K562 (cell line): ENCODE results near the gene MPI. TPM values are rescaled to one million over a fixed set of nuclear protein-coding genes. Genes with fewer than 3 reads are reported as not detected.

Experiments
- CBX1 ChIP-seq: sonication (generic); IDR thresholded peaks from 2 replicates; pipeline ENCODE4 v1.6.1; 2016; ENCODE audit warnings: antibody characterized with exemption, low read depth, mild to moderate bottlenecking
- CBX8 ChIP-seq: fragments of 200-600 bp; sonication (generic); IDR thresholded peaks from 2 replicates; pipeline ENCODE4 v1.6.1; 2012; ENCODE audit warnings: borderline replicate concordance, mixed run types, low read depth, mild to moderate bottlenecking, moderate library complexity, mixed read lengths, low read length, control low read depth, inconsistent platforms; ENCODE audit not compliant: poor library complexity, severe bottlenecking; ENCODE audit errors: extremely low read depth
- CREM ChIP-seq: IDR thresholded peaks from 2 replicates; pipeline ENCODE4 v1.6.1; 2014; ENCODE audit warnings: antibody characterized with exemption, low read depth
- FOXK2 ChIP-seq, 2 experiments: fragments of 450-650 bp; IDR thresholded peaks in 1 of 2; conservative IDR thresholded peaks in 1 of 2; 2 replicates each; pipeline ENCODE4 v1.6.1; 2016; ENCODE audit warnings: low read depth in 2 of 2, mild to moderate bottlenecking in 1 of 2
- HEY1 ChIP-seq: fragments of 250-450 bp; sonication (Bioruptor Pico); IDR thresholded peaks from 2 replicates; pipeline ENCODE4 v1.5.0; 2020; ENCODE audit warnings: mild to moderate bottlenecking, moderate library complexity, borderline replicate concordance
- JUNB ChIP-seq: fragments of 450-650 bp; formaldehyde crosslinking; conservative IDR thresholded peaks from 2 replicates; pipeline ENCODE4 v1.4.0; 2020; ENCODE audit warnings: mild to moderate bottlenecking
- NFIX ChIP-seq: fragments of 250-450 bp; sonication (Bioruptor Pico); IDR thresholded peaks from 2 replicates; pipeline ENCODE4 v1.4.0; 2020; ENCODE audit warnings: low read depth, mild to moderate bottlenecking, moderate library complexity
- NR2C2 ChIP-seq, 2 experiments: fragments of 200-800 bp in 1 of 2; sonication (Bioruptor generic) in 1 of 2; sonication (generic) in 1 of 2; formaldehyde crosslinking in 1 of 2; IDR thresholded peaks; 2 replicates each; pipeline versions ENCODE4 v1.6.1 to v1.8.0; 2016 to 2022; ENCODE audit warnings: mild to moderate bottlenecking in 1 of 2, missing compliant biosample characterization in 1 of 2, missing genetic modification characterization in 1 of 2, missing genetic modification reagents in 1 of 2
- PHF21A ChIP-seq: fragments of 450-650 bp; IDR thresholded peaks from 2 replicates; pipeline ENCODE4 v1.6.1; 2017; ENCODE audit warnings: low read depth, borderline replicate concordance
- POLR2A ChIP-seq: fragments of 450-650 bp; conservative IDR thresholded peaks from 2 replicates; pipeline ENCODE4 v1.6.1; 2016
- PTBP1 ChIP-seq: fragments of 200-400 bp; formaldehyde crosslinking; IDR thresholded peaks from 2 replicates; pipeline ENCODE4 v1.6.1; 2017; ENCODE audit warnings: low read depth, low read length
- RB1 ChIP-seq: fragments of 450-650 bp; IDR thresholded peaks from 2 replicates; pipeline ENCODE4 v1.6.1; 2017; ENCODE audit warnings: low read depth, mild to moderate bottlenecking
- RBFOX2 ChIP-seq: fragments of 200-400 bp; formaldehyde crosslinking; IDR thresholded peaks from 2 replicates; pipeline ENCODE4 v1.6.1; 2017; ENCODE audit warnings: low read depth, mild to moderate bottlenecking, low read length, moderate library complexity
- RBM17 ChIP-seq: fragments of 200-400 bp; formaldehyde crosslinking; IDR thresholded peaks from 2 replicates; pipeline ENCODE4 v1.6.1; 2017; ENCODE audit warnings: low read depth, mild to moderate bottlenecking, low read length, borderline replicate concordance
- SIN3B ChIP-seq: fragments of 450-650 bp; IDR thresholded peaks from 2 replicates; pipeline ENCODE4 v1.6.1; 2017; ENCODE audit warnings: low read depth, mild to moderate bottlenecking, moderate library complexity
- TARDBP ChIP-seq: fragments of 450-650 bp; IDR thresholded peaks from 2 replicates; pipeline ENCODE4 v1.6.1; 2016
- TFE3 ChIP-seq: fragments of 450-650 bp; formaldehyde crosslinking; IDR thresholded peaks from 2 replicates; pipeline ENCODE4 v1.4.0; 2020; ENCODE audit warnings: mild to moderate bottlenecking, mixed read lengths
- ZNF174 ChIP-seq: fragments of 250-450 bp; sonication (Bioruptor Pico); IDR thresholded peaks from 2 replicates; pipeline ENCODE4 v1.4.0; 2020; ENCODE audit warnings: mild to moderate bottlenecking
- ZNF184 ChIP-seq: sonication (generic); formaldehyde crosslinking; IDR thresholded peaks from 2 replicates; pipeline ENCODE4 v1.5.0; 2020; ENCODE audit warnings: missing genetic modification reagents
- ZNF239 ChIP-seq: fragments of 250-450 bp; sonication (Bioruptor Pico); IDR thresholded peaks from 2 replicates; pipeline ENCODE4 v1.4.0; 2020; ENCODE audit warnings: mild to moderate bottlenecking
- ZNF3 ChIP-seq: fragments of 250-450 bp; sonication (Bioruptor Pico); IDR thresholded peaks from 2 replicates; pipeline ENCODE4 v1.5.0; 2021; ENCODE audit warnings: mild to moderate bottlenecking, moderate library complexity
- ZNF57 ChIP-seq: fragments of 450-650 bp; formaldehyde crosslinking; IDR thresholded peaks from 2 replicates; pipeline ENCODE4 v1.4.0; 2020; ENCODE audit warnings: mild to moderate bottlenecking, moderate library complexity
- ZNF655 ChIP-seq: fragments of 250-450 bp; sonication (Bioruptor Pico); IDR thresholded peaks from 2 replicates; pipeline ENCODE4 v1.5.0; 2021
- ZNF830 ChIP-seq: fragments of 250-450 bp; sonication (Bioruptor Pico); IDR thresholded peaks from 2 replicates; pipeline ENCODE4 v1.5.0; 2021; ENCODE audit warnings: mild to moderate bottlenecking
- polyA plus RNA-seq, 8 experiments: library from polyadenylated mRNA; depleted of rRNA in 4 of 8; stranded (reverse) in 5 of 8; unstranded in 3 of 8; fragments of >200 nt; fragmentation: Nextera tagmentation in 2 of 8; fragmentation: Illumina TruSeq in 1 of 8; extraction: Ambion mirVana in 2 of 8; extraction: Trizol in 1 of 8; gene quantifications; 2 replicates each; pipeline versions ENCODE4 v1.2.1 to v1.2.3, GENCODE V29; 2011 to 2014; ENCODE audit warnings: inconsistent platforms in 1 of 8, missing spikeins in 1 of 8
- total RNA-seq, 7 experiments: library from RNA; depleted of rRNA in 6 of 7; stranded (reverse); fragments of >200 nt in 6 of 7; fragmentation: Illumina TruSeq in 2 of 7; extraction: Trizol in 2 of 7; gene quantifications; 2 replicates each; pipeline versions ENCODE4 v1.2.1 to v1.2.3, GENCODE V29; 2011 to 2021; ENCODE audit warnings: low replicate concordance in 1 of 7
- TF ChIP-seq, protein P1 (sequence below): sonication (generic); formaldehyde crosslinking; IDR thresholded peaks from 2 replicates; pipeline ENCODE4 v1.4.0; 2020; ENCODE audit warnings: mild to moderate bottlenecking, missing genetic modification reagents

MPI gene
- total and polyA plus RNA-seq, 9 of the 15 experiments (the other 6 are each of a cell fraction or from before 2014, with no cell fraction given) = 30.7 to 105 (median 40.5) TPM

DNA sequence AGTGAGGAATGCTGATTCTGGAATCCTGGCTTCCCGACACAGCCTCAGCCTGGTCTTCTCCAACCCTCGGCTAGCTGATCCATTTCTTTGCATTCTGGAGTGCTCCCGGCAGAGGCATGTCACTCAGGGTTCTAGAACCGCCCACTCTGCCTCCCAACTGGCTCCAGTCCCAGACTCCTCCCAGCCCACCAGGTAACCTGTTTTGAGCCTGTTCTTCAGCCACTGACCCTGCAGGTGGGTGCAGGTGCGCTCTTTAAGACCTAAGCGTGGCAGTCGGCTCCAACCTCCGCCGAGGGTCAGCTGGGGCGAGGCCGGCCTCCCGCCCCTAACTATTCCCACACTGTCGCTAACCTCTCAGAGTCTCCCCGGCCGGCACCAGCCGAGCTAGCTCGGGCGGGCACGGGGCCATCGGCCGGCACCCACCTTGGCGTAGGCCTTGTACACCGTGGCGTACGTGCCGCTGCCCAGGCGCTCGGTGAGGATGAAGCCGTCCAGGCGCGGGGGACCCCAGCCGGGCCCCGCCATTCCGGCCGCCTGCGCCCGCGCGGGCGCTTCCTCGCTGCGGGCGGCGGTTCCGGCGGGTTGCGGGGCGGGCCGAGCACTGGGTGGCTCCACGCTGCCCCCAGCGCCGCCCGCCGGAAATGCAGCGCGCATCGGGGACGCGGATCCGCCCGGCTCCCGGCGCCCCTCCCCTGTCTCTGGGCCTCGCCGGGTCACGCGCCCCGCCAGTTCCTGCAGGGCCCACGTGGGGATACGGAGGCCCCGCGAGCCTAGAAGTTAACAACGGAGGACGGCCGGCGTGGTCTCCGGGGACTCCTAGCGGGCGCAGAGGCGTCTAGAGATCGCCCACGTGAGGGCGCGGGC is 47.0 kb upstream of the MPI start, which contains the start of gene ULK3 (continued):
- TF ChIP-seq ZNF3 (CRISPR knock-in tag) = no peak
- TF ChIP-seq TARDBP = peak; percentile 43; the same call in 1 of the 2 replicates
- TF ChIP-seq RBM17 = no peak
- TF ChIP-seq CREM = peak; percentile 41; the same call in 1 of the 2 replicates
- no peak for TF ChIP-seq JUNB
- TF ChIP-seq ZNF57 (CRISPR knock-in tag) = no peak
- TF ChIP-seq ZNF830 (CRISPR knock-in tag) = no peak
- TF ChIP-seq PTBP1 = no peak
- TF ChIP-seq TFE3 = peak; percentile 60
- no peak for TF ChIP-seq FOXK2 (conservative IDR thresholded peaks at IDR 0.05 in 1 of 2, IDR thresholded peaks at IDR 0.05 in 1 of 2; ENCODE audit: low read depth in 2 of 2)
- TF ChIP-seq POLR2A = peak; percentile 81
- TF ChIP-seq SIN3B = peak; percentile 67; the same call in 1 of the 2 replicates
- TF ChIP-seq ZNF239 (CRISPR knock-in tag) = no peak
- no peak for TF ChIP-seq ZNF655 (CRISPR knock-in tag)
- TF ChIP-seq CBX1 = peak; percentile 9; the same call in 1 of the 2 replicates
- TF ChIP-seq ZNF174 (CRISPR knock-in tag) = no peak
- peak; percentile 98 for TF ChIP-seq RB1
- TF ChIP-seq, protein P1, sequence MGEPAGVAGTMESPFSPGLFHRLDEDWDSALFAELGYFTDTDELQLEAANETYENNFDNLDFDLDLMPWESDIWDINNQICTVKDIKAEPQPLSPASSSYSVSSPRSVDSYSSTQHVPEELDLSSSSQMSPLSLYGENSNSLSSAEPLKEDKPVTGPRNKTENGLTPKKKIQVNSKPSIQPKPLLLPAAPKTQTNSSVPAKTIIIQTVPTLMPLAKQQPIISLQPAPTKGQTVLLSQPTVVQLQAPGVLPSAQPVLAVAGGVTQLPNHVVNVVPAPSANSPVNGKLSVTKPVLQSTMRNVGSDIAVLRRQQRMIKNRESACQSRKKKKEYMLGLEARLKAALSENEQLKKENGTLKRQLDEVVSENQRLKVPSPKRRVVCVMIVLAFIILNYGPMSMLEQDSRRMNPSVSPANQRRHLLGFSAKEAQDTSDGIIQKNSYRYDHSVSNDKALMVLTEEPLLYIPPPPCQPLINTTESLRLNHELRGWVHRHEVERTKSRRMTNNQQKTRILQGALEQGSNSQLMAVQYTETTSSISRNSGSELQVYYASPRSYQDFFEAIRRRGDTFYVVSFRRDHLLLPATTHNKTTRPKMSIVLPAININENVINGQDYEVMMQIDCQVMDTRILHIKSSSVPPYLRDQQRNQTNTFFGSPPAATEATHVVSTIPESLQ (CRISPR knock-in tag) = peak; percentile 87; the same call in 1 of the 2 replicates
- TF ChIP-seq PHF21A = no peak
- no peak for TF ChIP-seq NFIX (CRISPR knock-in tag)
- TF ChIP-seq HEY1 (CRISPR knock-in tag) = no peak
- TF ChIP-seq CBX8 = no peak
- peak; percentile 55; the same call in 1 of the 2 replicates for TF ChIP-seq NR2C2 (CRISPR knock-in tag; IDR thresholded peaks at IDR 0.05)
- peak; percentile 71 for TF ChIP-seq NR2C2 (tag; IDR thresholded peaks at IDR 0.05)
- no peak for TF ChIP-seq ZNF184 (CRISPR knock-in tag)
- peak; percentile 87 for TF ChIP-seq RBFOX2
